ENCODE measurements around the gene ZPBP. TPM values are rescaled to one million over a fixed set of nuclear protein-coding genes. Genes with fewer than 3 reads are reported as not detected.

The ZPBP gene
- total RNA-seq, 1 experiment from 2014 or later = not detected

GRCh38 chr7:49927631-49928030, 165.4 kb downstream of the ZPBP start:
- Histone ChIP-seq H3K9me3 (ENCODE audit: low read depth, low read length, poor library complexity, severe bottlenecking) (peaks cover 9% of the 10 kb centered on the region), H3K27me3 (replicated peaks; ENCODE audit: insufficient read depth, low read depth, low read length, poor library complexity) (no peaks in the 10 kb centered on the region), H3K4me1 (ENCODE audit: insufficient read depth, low read length, poor library complexity, severe bottlenecking) (no peaks in the 10 kb centered on the region), H3K36me3 (ENCODE audit: insufficient read depth, low read length, poor library complexity, severe bottlenecking) (no peaks in the 10 kb centered on the region), H3K27ac (ENCODE audit: low read depth, low read length, poor library complexity, severe bottlenecking) (no peak overlapping the region), H3K4me3 (ENCODE audit: low read depth, low read length, poor library complexity, severe bottlenecking) (no peak overlapping the region)
- TF ChIP-seq CTCF (conservative IDR thresholded peaks at IDR 0.05; ENCODE audit: low read depth, low read length) (no peak), EZH2 (IDR thresholded peaks at IDR 0.05; ENCODE audit: borderline replicate concordance, low read depth, low read length, poor library complexity, severe bottlenecking) (no peak)
- intact Hi-C loops (cut with micrococcal nuclease; ENCODE audit: unreplicated experiment) = no loop called here
- BruUV-seq (replicated peaks) = no TSS peak
- POLR2A ChIA-PET (ENCODE audit: low non-redundant PET) = no interaction called here
- no peak for DNase-seq (ENCODE audit: low spot score)
- CTCF ChIA-PET = no interaction called here

DNA sequence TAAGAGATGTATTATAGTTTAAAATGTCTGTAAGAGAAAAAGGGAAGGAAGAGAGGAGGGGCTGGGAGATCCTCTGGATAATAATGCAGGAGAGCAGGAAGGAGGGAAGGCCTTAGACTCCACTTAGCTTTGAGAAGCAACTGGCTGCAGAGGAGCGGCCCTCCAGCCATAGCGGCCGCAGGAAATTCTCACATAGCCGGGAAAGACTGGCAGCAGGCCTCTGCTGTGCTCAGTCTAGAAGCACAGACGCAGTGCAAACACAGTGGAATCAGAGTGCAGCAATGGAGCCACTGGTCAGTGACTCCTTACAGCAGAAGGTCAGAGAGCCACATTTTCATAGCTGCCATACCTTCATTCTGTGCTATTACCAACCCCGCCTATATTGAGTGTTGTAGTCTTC, 166.3 kb downstream of the ZPBP start:
- no TSS peak for BruUV-seq (replicated peaks)
- Histone ChIP-seq H3K4me1 (ENCODE audit: insufficient read depth, low read length, poor library complexity, severe bottlenecking) (no peaks in the 10 kb centered on the region), H3K27ac (ENCODE audit: low read depth, low read length, poor library complexity, severe bottlenecking) (no peak overlapping the region), H3K27me3 (replicated peaks; ENCODE audit: insufficient read depth, low read depth, low read length, poor library complexity) (no peaks in the 10 kb centered on the region), H3K4me3 (ENCODE audit: low read depth, low read length, poor library complexity, severe bottlenecking) (no peak overlapping the region), H3K36me3 (ENCODE audit: insufficient read depth, low read length, poor library complexity, severe bottlenecking) (no peaks in the 10 kb centered on the region), H3K9me3 (ENCODE audit: low read depth, low read length, poor library complexity, severe bottlenecking) (peaks cover 5% of the 10 kb centered on the region)
- TF ChIP-seq CTCF (conservative IDR thresholded peaks at IDR 0.05; ENCODE audit: low read depth, low read length) (no peak), EZH2 (IDR thresholded peaks at IDR 0.05; ENCODE audit: borderline replicate concordance, low read depth, low read length, poor library complexity, severe bottlenecking) (no peak)
- intact Hi-C loops (cut with micrococcal nuclease; ENCODE audit: unreplicated experiment) = no loop called here
- ChIA-PET CTCF (no interaction called here), POLR2A (ENCODE audit: low non-redundant PET) (no interaction called here)
- DNase-seq (ENCODE audit: low spot score) = no peak

DNA sequence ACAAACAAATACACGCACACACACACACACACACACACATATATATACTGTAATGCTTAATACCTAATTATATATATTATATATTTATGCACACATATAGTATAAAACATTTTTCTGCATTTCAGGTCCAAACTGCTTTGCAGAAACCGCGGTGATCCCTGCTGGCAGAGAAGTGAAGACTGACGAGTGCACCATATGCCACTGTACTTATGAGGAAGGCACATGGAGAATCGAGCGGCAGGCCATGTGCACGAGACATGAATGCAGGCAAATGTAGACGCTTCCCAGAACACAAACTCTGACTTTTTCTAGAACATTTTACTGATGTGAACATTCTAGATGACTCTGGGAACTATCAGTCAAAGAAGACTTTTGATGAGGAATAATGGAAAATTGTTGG, 181.1 kb downstream of the ZPBP start:
- no peak overlapping the region for H3K27ac ChIP-seq (ENCODE audit: low read depth, low read length, poor library complexity, severe bottlenecking)
- no TSS peak for BruUV-seq (replicated peaks)
- intact Hi-C loops (cut with micrococcal nuclease; ENCODE audit: unreplicated experiment) = no loop called here
- H3K27me3 ChIP-seq (replicated peaks; ENCODE audit: insufficient read depth, low read depth, low read length, poor library complexity) = no peaks in the 10 kb centered on the region
- POLR2A ChIA-PET (ENCODE audit: low non-redundant PET) = no interaction called here
- peaks cover 12% of the 10 kb centered on the region for H3K9me3 ChIP-seq (ENCODE audit: low read depth, low read length, poor library complexity, severe bottlenecking)
- no peak for TF ChIP-seq EZH2 (IDR thresholded peaks at IDR 0.05; ENCODE audit: borderline replicate concordance, low read depth, low read length, poor library complexity, severe bottlenecking)
- no peak for TF ChIP-seq CTCF (conservative IDR thresholded peaks at IDR 0.05; ENCODE audit: low read depth, low read length)
- H3K4me3 ChIP-seq (ENCODE audit: low read depth, low read length, poor library complexity, severe bottlenecking) = no peak overlapping the region
- H3K36me3 ChIP-seq (ENCODE audit: insufficient read depth, low read length, poor library complexity, severe bottlenecking) = no peaks in the 10 kb centered on the region
- no peaks in the 10 kb centered on the region for H3K4me1 ChIP-seq (ENCODE audit: insufficient read depth, low read length, poor library complexity, severe bottlenecking)
- DNase-seq (ENCODE audit: low spot score) = no peak
- CTCF ChIA-PET = no interaction called here

Measured in A673 (cell line).